Nephron progenitor cell (in vitro differentiated cells): ENCODE measurements around the gene FAM227B.
"Not testable (repeated sequence)": the region's sequence is repeated elsewhere in the genome, so short reads cannot be mapped to it uniquely, and the experiment has no call there.

Experiments
- DNase-seq: peaks from one replicate; pipeline ENCODE4 v3.0.0; 2021
- H3K27ac Mint-ChIP-seq: 2 replicates; pipeline ENCODE4 v1.8.0; 2021; ENCODE audit warnings: mild to moderate bottlenecking, moderate library complexity, mixed read lengths
- H3K27me3 Mint-ChIP-seq: 2 replicates; pipeline ENCODE4 v1.8.0; 2021; ENCODE audit warnings: mild to moderate bottlenecking, low read depth, mixed read lengths; ENCODE audit not compliant: poor library complexity
- H3K36me3 Mint-ChIP-seq: 2 replicates; pipeline ENCODE4 v1.8.0; 2021; ENCODE audit warnings: low read depth, mixed read lengths
- H3K4me1 Mint-ChIP-seq: 2 replicates; pipeline ENCODE4 v1.8.0; 2021; ENCODE audit warnings: mixed read lengths
- H3K4me3 Mint-ChIP-seq: 2 replicates; pipeline ENCODE4 v1.8.0; 2021; ENCODE audit warnings: mild to moderate bottlenecking, moderate library complexity, mixed read lengths
- H3K9me3 Mint-ChIP-seq: 2 replicates; pipeline ENCODE4 v1.8.0; 2021; ENCODE audit warnings: mild to moderate bottlenecking, moderate library complexity, mixed read lengths
- TF ChIP-seq, protein P1 (sequence below): fragments of 200-600 bp; sonication (generic); IDR thresholded peaks from 2 replicates; pipeline ENCODE4 v1.5.0; 2021; ENCODE audit warnings: antibody characterized with exemption

FAM227B gene

GRCh38 chr15:49538520-49538919 lies 82.1 kb downstream of the FAM227B start:
- Mint-ChIP-seq H3K27ac (no peak overlapping the region), H3K4me3 (no peak overlapping the region), H3K4me1 (no peaks in the 10 kb centered on the region), H3K9me3 (peaks cover 41% of the 10 kb centered on the region), H3K27me3 (no peaks in the 10 kb centered on the region), H3K36me3 (peaks cover 26% of the 10 kb centered on the region)
- TF ChIP-seq, protein P1, sequence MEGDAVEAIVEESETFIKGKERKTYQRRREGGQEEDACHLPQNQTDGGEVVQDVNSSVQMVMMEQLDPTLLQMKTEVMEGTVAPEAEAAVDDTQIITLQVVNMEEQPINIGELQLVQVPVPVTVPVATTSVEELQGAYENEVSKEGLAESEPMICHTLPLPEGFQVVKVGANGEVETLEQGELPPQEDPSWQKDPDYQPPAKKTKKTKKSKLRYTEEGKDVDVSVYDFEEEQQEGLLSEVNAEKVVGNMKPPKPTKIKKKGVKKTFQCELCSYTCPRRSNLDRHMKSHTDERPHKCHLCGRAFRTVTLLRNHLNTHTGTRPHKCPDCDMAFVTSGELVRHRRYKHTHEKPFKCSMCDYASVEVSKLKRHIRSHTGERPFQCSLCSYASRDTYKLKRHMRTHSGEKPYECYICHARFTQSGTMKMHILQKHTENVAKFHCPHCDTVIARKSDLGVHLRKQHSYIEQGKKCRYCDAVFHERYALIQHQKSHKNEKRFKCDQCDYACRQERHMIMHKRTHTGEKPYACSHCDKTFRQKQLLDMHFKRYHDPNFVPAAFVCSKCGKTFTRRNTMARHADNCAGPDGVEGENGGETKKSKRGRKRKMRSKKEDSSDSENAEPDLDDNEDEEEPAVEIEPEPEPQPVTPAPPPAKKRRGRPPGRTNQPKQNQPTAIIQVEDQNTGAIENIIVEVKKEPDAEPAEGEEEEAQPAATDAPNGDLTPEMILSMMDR, result no peak
- no peak for DNase-seq

DNA sequence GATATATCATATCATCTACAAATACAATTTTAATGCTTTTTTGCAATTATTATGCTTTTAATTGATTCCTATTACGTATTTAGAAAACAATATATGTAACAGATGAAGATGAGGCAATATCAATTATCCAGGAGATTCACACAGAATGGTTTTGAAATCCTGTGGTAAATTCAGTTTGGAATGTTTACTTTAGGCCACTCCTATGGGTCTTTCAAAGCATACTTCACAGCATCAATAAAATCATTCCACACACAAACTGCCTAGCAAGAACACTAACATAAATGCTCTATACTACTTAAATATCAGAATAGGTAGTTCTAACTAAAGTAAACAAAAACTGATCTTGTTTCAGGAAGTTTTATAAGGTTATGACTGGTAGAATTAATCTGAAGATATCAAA lies 90.5 kb downstream of the FAM227B start:
- Mint-ChIP-seq H3K27ac (no peak overlapping the region), H3K36me3 (no peaks in the 10 kb centered on the region), H3K9me3 (peaks cover 24% of the 10 kb centered on the region), H3K4me3 (no peak overlapping the region), H3K4me1 (no peaks in the 10 kb centered on the region), H3K27me3 (no peaks in the 10 kb centered on the region)
- TF ChIP-seq, protein P1, result no peak
- DNase-seq, result no peak

GRCh38 chr15:49528289-49528688 lies 92.3 kb downstream of the FAM227B start:
- Mint-ChIP-seq H3K9me3 (peaks cover 24% of the 10 kb centered on the region), H3K4me1 (no peaks in the 10 kb centered on the region), H3K4me3 (no peak overlapping the region), H3K36me3 (peaks cover 7% of the 10 kb centered on the region), H3K27me3 (no peaks in the 10 kb centered on the region), H3K27ac (no peak overlapping the region)
- TF ChIP-seq, protein P1, result no peak
- no peak for DNase-seq

- DNase-seq, result no peak
- TF ChIP-seq, protein P1, result no peak
- Mint-ChIP-seq H3K36me3 (peaks cover 8% of the 10 kb centered on the region), H3K27ac (no peak overlapping the region), H3K27me3 (no peaks in the 10 kb centered on the region), H3K4me3 (no peak overlapping the region), H3K9me3 (peaks cover 52% of the 10 kb centered on the region), H3K4me1 (no peaks in the 10 kb centered on the region)
Observed at GRCh38 chr15:49521802-49522201, 98.8 kb downstream of the FAM227B start.

GRCh38 chr15:49512739-49513138 lies 107.9 kb downstream of the FAM227B start:
- not testable (repeated sequence) for H3K27ac Mint-ChIP-seq, H3K4me3 Mint-ChIP-seq, H3K4me1 Mint-ChIP-seq, H3K36me3 Mint-ChIP-seq, H3K27me3 Mint-ChIP-seq, H3K9me3 Mint-ChIP-seq, DNase-seq

DNA sequence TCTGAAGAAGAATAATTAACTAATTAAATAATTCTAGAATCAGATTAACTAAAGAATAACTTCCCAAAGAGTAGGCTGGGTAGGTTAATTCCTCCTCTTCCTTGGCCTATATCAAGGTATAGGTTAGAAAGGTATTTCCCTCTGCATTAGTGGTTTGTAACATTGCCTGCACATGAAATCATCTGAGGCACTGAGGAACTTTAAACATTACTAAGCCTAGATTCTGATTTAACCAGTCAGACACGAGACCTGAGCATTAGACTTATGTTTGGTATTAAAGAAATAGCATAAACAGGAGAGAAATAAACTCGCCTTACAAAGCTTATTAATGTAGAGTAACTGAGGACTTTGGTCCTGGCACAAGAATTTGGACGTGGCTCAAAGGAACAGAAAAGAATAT lies 113.4 kb downstream of the FAM227B start:
- H3K27me3 Mint-ChIP-seq, result no peaks in the 10 kb centered on the region
- H3K9me3 Mint-ChIP-seq, result peaks cover 12% of the 10 kb centered on the region
- H3K27ac Mint-ChIP-seq, result no peak overlapping the region
- no peaks in the 10 kb centered on the region for H3K4me1 Mint-ChIP-seq
- no peak for DNase-seq
- H3K4me3 Mint-ChIP-seq, result no peak overlapping the region
- TF ChIP-seq, protein P1, result no peak
- H3K36me3 Mint-ChIP-seq, result peaks cover 9% of the 10 kb centered on the region
